IMR-90 (cell line): ENCODE results near the gene BTG4. TPM values are rescaled to one million over a fixed set of nuclear protein-coding genes. Genes with fewer than 3 reads are reported as not detected.

ENCODE experiments used
- BHLHE40 ChIP-seq: fragments of 150-350 bp; IDR thresholded peaks from 2 replicates; pipeline ENCODE4 v1.6.1; 2016; ENCODE audit warnings: mild to moderate bottlenecking, low read depth, low read length
- FOS ChIP-seq: fragments of 150-350 bp; IDR thresholded peaks from 2 replicates; pipeline ENCODE4 v1.6.1; 2016; ENCODE audit warnings: low read depth, low read length
- RFX5 ChIP-seq: IDR thresholded peaks from 2 replicates; pipeline ENCODE4 v1.8.0; 2012; ENCODE audit warnings: low read depth, mild to moderate bottlenecking, low read length, moderate library complexity
- polyA plus RNA-seq, 3 experiments: library from polyadenylated mRNA; depleted of rRNA; stranded (reverse); fragments of >200 nt; gene quantifications; 2 replicates each; pipeline ENCODE4 v1.2.3, GENCODE V29; 2012; ENCODE audit warnings: low replicate concordance in 1 of 3
- total RNA-seq: library from RNA; depleted of rRNA; stranded (reverse); fragments of >200 nt; gene quantifications from 2 replicates; pipeline ENCODE4 v1.2.3, GENCODE V29; 2012
- TF ChIP-seq, protein P1 (sequence below): fragments of 150-350 bp; IDR thresholded peaks from 2 replicates; pipeline ENCODE4 v1.6.1; 2016; ENCODE audit warnings: low read depth, mild to moderate bottlenecking, low read length, moderate library complexity, borderline replicate concordance

BTG4 gene
- total and polyA plus RNA-seq, 2 of the 4 experiments (the other 2 are of a cell fraction), result not detected

DNA sequence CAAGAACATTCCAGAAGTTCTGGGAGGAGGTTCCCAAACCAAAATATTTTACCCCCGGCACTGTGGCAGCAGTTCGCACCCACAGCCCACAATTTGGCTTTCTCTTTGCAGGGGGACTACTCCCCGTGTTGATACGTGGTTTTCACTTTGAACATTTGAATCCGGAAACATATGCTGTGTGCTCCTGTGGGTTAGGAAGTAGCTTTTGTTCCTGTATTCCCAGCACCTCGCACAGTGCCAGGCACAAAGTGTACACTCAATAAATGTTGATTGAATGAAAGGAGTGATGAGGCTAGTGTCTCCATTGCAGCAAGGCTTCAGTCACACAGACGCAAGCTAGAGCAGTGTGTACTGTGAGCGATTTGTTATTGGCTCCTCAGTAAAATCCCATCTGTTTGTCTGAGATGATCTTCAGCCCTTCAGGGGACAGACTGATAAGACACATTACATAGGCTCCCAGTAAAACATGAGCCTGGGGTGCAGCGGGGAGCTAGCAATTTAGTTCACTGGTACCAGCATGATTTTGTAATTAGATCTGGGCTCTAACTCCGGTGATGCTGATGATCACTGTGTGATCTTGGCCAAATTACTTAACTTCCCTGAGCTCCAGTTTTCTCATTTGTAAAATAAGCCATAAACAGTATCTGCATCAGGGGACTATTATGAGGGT is 30.6 kb upstream of the BTG4 start (continued):
- TF ChIP-seq RFX5 (no peak), BHLHE40 (no peak), FOS (no peak)
- TF ChIP-seq, protein P1, sequence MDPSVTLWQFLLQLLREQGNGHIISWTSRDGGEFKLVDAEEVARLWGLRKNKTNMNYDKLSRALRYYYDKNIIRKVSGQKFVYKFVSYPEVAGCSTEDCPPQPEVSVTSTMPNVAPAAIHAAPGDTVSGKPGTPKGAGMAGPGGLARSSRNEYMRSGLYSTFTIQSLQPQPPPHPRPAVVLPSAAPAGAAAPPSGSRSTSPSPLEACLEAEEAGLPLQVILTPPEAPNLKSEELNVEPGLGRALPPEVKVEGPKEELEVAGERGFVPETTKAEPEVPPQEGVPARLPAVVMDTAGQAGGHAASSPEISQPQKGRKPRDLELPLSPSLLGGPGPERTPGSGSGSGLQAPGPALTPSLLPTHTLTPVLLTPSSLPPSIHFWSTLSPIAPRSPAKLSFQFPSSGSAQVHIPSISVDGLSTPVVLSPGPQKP, result no peak
